Measurements from ENCODE around the gene CD320.

DNA sequence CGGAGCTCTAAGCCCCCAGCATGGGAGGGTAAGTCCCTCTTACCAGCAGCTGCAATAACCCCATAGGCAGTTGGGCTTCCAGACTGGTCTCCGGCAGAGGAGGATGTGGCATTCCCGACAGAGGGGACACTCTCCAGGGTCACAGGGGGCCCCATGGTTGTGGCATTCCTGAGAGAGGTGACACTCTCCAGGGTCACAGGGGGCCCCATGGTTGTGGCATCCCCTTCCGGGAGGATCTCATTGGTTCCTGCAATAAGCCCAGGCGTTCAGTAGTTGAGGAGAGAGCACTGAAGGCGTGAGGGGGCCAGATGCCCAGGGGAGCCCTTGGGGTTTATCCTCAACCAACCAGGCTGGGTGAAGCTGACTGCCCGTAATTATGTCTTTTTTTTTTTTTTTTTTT, 5.4 kb downstream of the CD320 start:
- TF ChIP-seq EZH2phosphoT487 (IDR thresholded peaks at IDR 0.05; ENCODE audit: unreplicated experiment) = no peak
- no peak for TF ChIP-seq EZH2 (IDR thresholded peaks at IDR 0.05; ENCODE audit: low read depth, unreplicated experiment)
- no peak for TF ChIP-seq CTCF (conservative IDR thresholded peaks at IDR 0.05; ENCODE audit: low read depth in 2 of 2)
